H1 (cell line): ENCODE data around the gene ACVRL1.

Experiments used
- EP300 ChIP-seq, 2 experiments: IDR thresholded peaks; 1 replicate in 1 of 2; 2 replicates in 1 of 2; pipeline ENCODE4 v1.6.1; 2011 to 2012; ENCODE audit warnings: low read depth in 2 of 2, low read length in 2 of 2, mild to moderate bottlenecking in 2 of 2, borderline replicate concordance in 1 of 2, inconsistent platforms in 1 of 2, moderate library complexity in 1 of 2
- EZH2 ChIP-seq: fragments of 200-600 bp; sonication (generic); IDR thresholded peaks from 2 replicates; pipeline ENCODE4 v1.7.1; 2012; ENCODE audit warnings: low read depth, mild to moderate bottlenecking, moderate library complexity, low read length, inconsistent platforms; ENCODE audit not compliant: severe bottlenecking
- GABPA ChIP-seq: IDR thresholded peaks from 2 replicates; pipeline ENCODE4 v1.6.1; 2011; ENCODE audit warnings: mild to moderate bottlenecking, low read length, moderate library complexity, borderline replicate concordance; ENCODE audit not compliant: insufficient read depth
- MAFK ChIP-seq: IDR thresholded peaks from 2 replicates; pipeline ENCODE4 v1.6.1; 2012; ENCODE audit warnings: low read depth, mild to moderate bottlenecking, improper control_type of control experiment, low read length
- TF ChIP-seq, protein P1 (sequence below): IDR thresholded peaks from 2 replicates; pipeline ENCODE4 v1.6.1; 2012; ENCODE audit warnings: low read length, inconsistent platforms

DNA sequence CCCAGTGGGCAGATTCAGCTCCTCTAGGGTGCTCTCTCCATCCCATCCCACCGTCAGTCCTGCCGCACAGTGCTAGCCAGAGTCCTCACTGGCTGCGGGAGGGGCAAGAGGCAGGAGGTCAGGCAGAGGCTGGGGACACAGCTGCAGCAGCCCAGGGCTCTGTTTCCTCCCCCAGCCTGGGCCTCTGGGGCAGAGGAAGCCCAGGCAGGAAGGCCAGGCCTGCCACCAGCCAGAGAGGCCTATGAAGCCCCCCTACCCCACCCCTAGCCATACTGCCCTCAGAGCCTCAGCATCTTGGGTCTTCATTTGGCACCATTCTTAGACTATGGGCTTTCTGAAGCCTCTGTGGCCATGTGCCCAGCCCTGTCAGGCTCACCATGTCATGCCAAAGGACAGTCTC, 3.4 kb downstream of the ACVRL1 start:
- TF ChIP-seq GABPA = no peak
- no peak for TF ChIP-seq EZH2
- TF ChIP-seq MAFK = no peak
- TF ChIP-seq EP300 (IDR thresholded peaks at IDR 0.05; ENCODE audit: borderline replicate concordance in 1 of 2, low read depth in 2 of 2, low read length in 2 of 2) = no peak
- TF ChIP-seq, protein P1, sequence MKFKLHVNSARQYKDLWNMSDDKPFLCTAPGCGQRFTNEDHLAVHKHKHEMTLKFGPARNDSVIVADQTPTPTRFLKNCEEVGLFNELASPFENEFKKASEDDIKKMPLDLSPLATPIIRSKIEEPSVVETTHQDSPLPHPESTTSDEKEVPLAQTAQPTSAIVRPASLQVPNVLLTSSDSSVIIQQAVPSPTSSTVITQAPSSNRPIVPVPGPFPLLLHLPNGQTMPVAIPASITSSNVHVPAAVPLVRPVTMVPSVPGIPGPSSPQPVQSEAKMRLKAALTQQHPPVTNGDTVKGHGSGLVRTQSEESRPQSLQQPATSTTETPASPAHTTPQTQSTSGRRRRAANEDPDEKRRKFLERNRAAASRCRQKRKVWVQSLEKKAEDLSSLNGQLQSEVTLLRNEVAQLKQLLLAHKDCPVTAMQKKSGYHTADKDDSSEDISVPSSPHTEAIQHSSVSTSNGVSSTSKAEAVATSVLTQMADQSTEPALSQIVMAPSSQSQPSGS = no peak
